Karpas-422 (cell line): ENCODE measurements around the gene INCA1. TPM values are rescaled to one million over a fixed set of nuclear protein-coding genes. Genes with fewer than 3 reads are reported as not detected.
"Not testable (repeated sequence)": the region's sequence is repeated elsewhere in the genome, so short reads cannot be mapped to it uniquely, and the experiment has no call there.

Experiments used
- DNase-seq: peaks from one replicate; pipeline ENCODE4 v3.0.0-alpha.2; 2015
- H2AFZ ChIP-seq: fragments of 200-600 bp; sonication (generic); 2 replicates; pipeline ENCODE4 v1.6.1; 2014; ENCODE audit warnings: antibody characterized with exemption, low read length, mixed read lengths
- H3K27ac ChIP-seq: fragments of 200-600 bp; sonication (generic); 2 replicates; pipeline ENCODE4 v1.5.1; 2014; ENCODE audit warnings: mild to moderate bottlenecking, low read length, moderate library complexity
- H3K27me3 ChIP-seq: fragments of 200-600 bp; sonication (generic); 2 replicates; pipeline ENCODE4 v1.6.1; 2014; ENCODE audit warnings: low read length, mixed read lengths
- H3K36me3 ChIP-seq: fragments of 200-600 bp; sonication (generic); 2 replicates; pipeline ENCODE4 v1.6.1; 2014; ENCODE audit warnings: low read length, mixed read lengths; ENCODE audit not compliant: insufficient read depth
- H3K4me1 ChIP-seq: fragments of 200-600 bp; sonication (generic); 2 replicates; pipeline ENCODE4 v1.6.1; 2014; ENCODE audit warnings: mild to moderate bottlenecking, low read length, mixed read lengths
- H3K4me2 ChIP-seq: fragments of 200-600 bp; sonication (generic); 2 replicates; pipeline ENCODE4 v1.6.1; 2014; ENCODE audit warnings: low read length, low read depth, mild to moderate bottlenecking; ENCODE audit not compliant: poor library complexity, severe bottlenecking
- H3K4me3 ChIP-seq: fragments of 200-600 bp; sonication (generic); 2 replicates; pipeline ENCODE4 v1.5.1; 2014; ENCODE audit warnings: mild to moderate bottlenecking, antibody characterized with exemption, low read length, mixed read lengths
- H3K79me2 ChIP-seq: fragments of 200-600 bp; sonication (generic); 2 replicates; pipeline ENCODE4 v1.6.1; 2014; ENCODE audit warnings: mild to moderate bottlenecking, low read length, mixed read lengths
- H3K9ac ChIP-seq: fragments of 200-600 bp; sonication (generic); 2 replicates; pipeline ENCODE4 v1.6.0; 2014; ENCODE audit warnings: low read length
- H3K9me2 ChIP-seq: fragments of 200-600 bp; sonication (generic), shearing (Covaris generic); replicated peaks from 2 replicates; pipeline ENCODE4 v1.6.0; 2014; ENCODE audit warnings: mild to moderate bottlenecking, low read length, moderate library complexity; ENCODE audit not compliant: insufficient read depth
- H3K9me3 ChIP-seq: fragments of 300-700, 200-600 bp; sonication (generic); 2 replicates; pipeline ENCODE4 v1.6.1; 2014; ENCODE audit warnings: low read length, mixed read lengths
- H4K20me1 ChIP-seq: fragments of 200-600 bp; sonication (generic); 2 replicates; pipeline ENCODE4 v1.6.1; 2014; ENCODE audit warnings: mild to moderate bottlenecking, antibody characterized with exemption, low read length, low read depth; ENCODE audit not compliant: insufficient read depth
- total RNA-seq: library from RNA; depleted of rRNA; stranded (reverse); fragments of >200 nt; shearing (Covaris generic); gene quantifications from 2 replicates; pipeline ENCODE4 v1.2.3, GENCODE V29; 2014; ENCODE audit warnings: low replicate concordance

The INCA1 gene
- total RNA-seq, 1 experiment from 2014 or later = not detected

- H3K79me2 ChIP-seq = no peaks in the 10 kb centered on the region
- no peaks in the 10 kb centered on the region for H3K9me2 ChIP-seq
- H3K27ac ChIP-seq = no peak overlapping the region
- no peak overlapping the region for H3K4me3 ChIP-seq
- peaks cover 4% of the 10 kb centered on the region for H3K4me1 ChIP-seq
- no peaks in the 10 kb centered on the region for H3K36me3 ChIP-seq
- DNase-seq = no peak
- no peaks in the 10 kb centered on the region for H3K27me3 ChIP-seq
- H2AFZ ChIP-seq = no peak overlapping the region
- H3K4me2 ChIP-seq = no peak overlapping the region
- no peaks in the 10 kb centered on the region for H3K9me3 ChIP-seq
- H3K9ac ChIP-seq = no peak overlapping the region
- no peaks in the 10 kb centered on the region for H4K20me1 ChIP-seq
Observed at GRCh38 chr17:5033352-5034015, 36.2 kb upstream of the INCA1 start.

- Histone ChIP-seq H3K4me3 (no peak overlapping the region), H3K9me3 (no peaks in the 10 kb centered on the region), H2AFZ (no peak overlapping the region), H4K20me1 (no peaks in the 10 kb centered on the region), H3K4me1 (peaks cover 4% of the 10 kb centered on the region), H3K27me3 (no peaks in the 10 kb centered on the region), H3K9ac (no peak overlapping the region), H3K36me3 (no peaks in the 10 kb centered on the region), H3K9me2 (no peaks in the 10 kb centered on the region), H3K27ac (no peak overlapping the region), H3K79me2 (no peaks in the 10 kb centered on the region), H3K4me2 (no peak overlapping the region)
- no peak for DNase-seq
Observed at GRCh38 chr17:5032865-5033264, 35.5 kb upstream of the INCA1 start.

- peak overlapping the region; percentile 49 for H3K9ac ChIP-seq
- peaks cover 4% of the 10 kb centered on the region for H3K4me1 ChIP-seq
- 0 out of 2 replicates have a peak overlapping the region, but pooled peaks have one; percentile 18 for H2AFZ ChIP-seq
- H3K79me2 ChIP-seq = no peaks in the 10 kb centered on the region
- H3K9me3 ChIP-seq = no peaks in the 10 kb centered on the region
- peak overlapping the region; percentile 32; the same call in 1 of the 2 replicates for H3K4me3 ChIP-seq
- DNase-seq = peak; percentile 93
- no peak overlapping the region for H3K27ac ChIP-seq
- peak overlapping the region; percentile 57 for H3K4me2 ChIP-seq
- no peaks in the 10 kb centered on the region for H4K20me1 ChIP-seq
- H3K9me2 ChIP-seq = no peaks in the 10 kb centered on the region
- no peaks in the 10 kb centered on the region for H3K27me3 ChIP-seq
- H3K36me3 ChIP-seq = no peaks in the 10 kb centered on the region
Observed at GRCh38 chr17:5031365-5032082, 34.2 kb upstream of the INCA1 start.

GRCh38 chr17:5030168-5030567 lies 32.8 kb upstream of the INCA1 start:
- not testable (repeated sequence) for H3K27ac ChIP-seq, H4K20me1 ChIP-seq, H3K4me1 ChIP-seq, H3K27me3 ChIP-seq, H3K4me3 ChIP-seq, H3K36me3 ChIP-seq, H2AFZ ChIP-seq, H3K9me3 ChIP-seq, H3K9me2 ChIP-seq, H3K79me2 ChIP-seq, H3K9ac ChIP-seq, DNase-seq, H3K4me2 ChIP-seq

- Histone ChIP-seq H3K4me2 (no peak overlapping the region), H3K36me3 (no peaks in the 10 kb centered on the region), H4K20me1 (no peaks in the 10 kb centered on the region), H3K9me3 (no peaks in the 10 kb centered on the region), H3K27me3 (no peaks in the 10 kb centered on the region), H3K9ac (no peak overlapping the region), H3K4me1 (peaks cover 4% of the 10 kb centered on the region), H3K9me2 (no peaks in the 10 kb centered on the region), H3K27ac (no peak overlapping the region), H3K4me3 (no peak overlapping the region), H3K79me2 (no peaks in the 10 kb centered on the region), H2AFZ (no peak overlapping the region)
- no peak for DNase-seq
Observed at GRCh38 chr17:5027916-5028315, 30.6 kb upstream of the INCA1 start.

- Histone ChIP-seq H3K36me3 (no peaks in the 10 kb centered on the region), H3K9me2 (no peaks in the 10 kb centered on the region), H3K4me2 (no peak overlapping the region), H3K27me3 (no peaks in the 10 kb centered on the region), H3K27ac (no peak overlapping the region), H4K20me1 (no peaks in the 10 kb centered on the region), H3K79me2 (no peaks in the 10 kb centered on the region), H3K4me1 (peaks cover 4% of the 10 kb centered on the region), H3K4me3 (no peak overlapping the region), H2AFZ (no peak overlapping the region), H3K9ac (no peak overlapping the region), H3K9me3 (no peaks in the 10 kb centered on the region)
- no peak for DNase-seq
Observed at GRCh38 chr17:5027299-5027698, 30.0 kb upstream of the INCA1 start.

GRCh38 chr17:5024604-5025003 lies 27.3 kb upstream of the INCA1 start:
- Histone ChIP-seq H3K79me2 (no peaks in the 10 kb centered on the region), H3K9me2 (no peaks in the 10 kb centered on the region), H3K4me2 (no peak overlapping the region), H3K4me1 (no peaks in the 10 kb centered on the region), H3K27ac (no peak overlapping the region), H4K20me1 (no peaks in the 10 kb centered on the region), H3K9ac (no peak overlapping the region), H3K4me3 (no peak overlapping the region), H3K36me3 (peaks cover 4% of the 10 kb centered on the region; the same call in 1 of the 2 replicates), H3K27me3 (no peaks in the 10 kb centered on the region), H3K9me3 (no peaks in the 10 kb centered on the region), H2AFZ (no peak overlapping the region)
- DNase-seq = no peak

- H3K79me2 ChIP-seq = no peaks in the 10 kb centered on the region
- no peak overlapping the region for H2AFZ ChIP-seq
- no peak overlapping the region for H3K4me2 ChIP-seq
- H3K9me3 ChIP-seq = no peaks in the 10 kb centered on the region
- H3K27ac ChIP-seq = no peak overlapping the region
- no peak overlapping the region for H3K9ac ChIP-seq
- H3K4me1 ChIP-seq = no peaks in the 10 kb centered on the region
- no peaks in the 10 kb centered on the region for H4K20me1 ChIP-seq
- H3K9me2 ChIP-seq = no peaks in the 10 kb centered on the region
- H3K27me3 ChIP-seq = no peaks in the 10 kb centered on the region
- H3K4me3 ChIP-seq = no peak overlapping the region
- peaks cover 4% of the 10 kb centered on the region; the same call in 1 of the 2 replicates for H3K36me3 ChIP-seq
- no peak for DNase-seq
Observed at GRCh38 chr17:5023588-5024147, 26.3 kb upstream of the INCA1 start.
